RWPE2 (cell line): Measurements from ENCODE around the gene AHSG.

Experiments used
- ATAC-seq: fragments of 200-7000 bp; cut with Tn5 transposase; 3 replicates; pipeline ENCODE4 v1.9.1; 2021; ENCODE audit warnings: low read depth
- DNase-seq: peaks from one replicate; pipeline ENCODE4 v3.0.0-alpha.2; 2020; ENCODE audit warnings: low spot score
- H3K27ac ChIP-seq: fragments of 450-650 bp; 2 replicates; pipeline ENCODE4 v1.5.1; 2017; ENCODE audit warnings: mild to moderate bottlenecking; ENCODE audit not compliant: poor library complexity, severe bottlenecking
- H3K27me3 ChIP-seq: fragments of 250-450 bp; sonication (Bioruptor Pico); 2 replicates; pipeline ENCODE4 v1.5.1; 2021; ENCODE audit warnings: mild to moderate bottlenecking, moderate library complexity; ENCODE audit not compliant: insufficient read depth, poor library complexity, severe bottlenecking
- H3K36me3 ChIP-seq: fragments of 250-450 bp; sonication (Bioruptor Pico); 2 replicates; pipeline ENCODE4 v1.5.1; 2020; ENCODE audit warnings: low read depth, mild to moderate bottlenecking, moderate library complexity
- H3K4me1 ChIP-seq: fragments of 250-450 bp; sonication (Bioruptor Pico); 2 replicates; pipeline ENCODE4 v1.5.1; 2021; ENCODE audit warnings: mild to moderate bottlenecking, moderate library complexity; ENCODE audit not compliant: insufficient read depth, poor library complexity, severe bottlenecking
- H3K4me3 ChIP-seq: fragments of 250-450 bp; sonication (Bioruptor Pico); 2 replicates; pipeline ENCODE4 v1.5.1; 2021; ENCODE audit warnings: mild to moderate bottlenecking, moderate library complexity; ENCODE audit not compliant: severe bottlenecking
- H3K9me3 ChIP-seq: fragments of 250-450 bp; sonication (Bioruptor Pico); 2 replicates; pipeline ENCODE4 v1.5.1; 2021; ENCODE audit warnings: mild to moderate bottlenecking, moderate library complexity; ENCODE audit not compliant: severe bottlenecking
- CTCF ChIP-seq: fragments of 450-650 bp; IDR thresholded peaks from one replicate; pipeline ENCODE4 v1.5.1; 2017; ENCODE audit warnings: mild to moderate bottlenecking, moderate library complexity; ENCODE audit not compliant: poor library complexity, severe bottlenecking

Gene AHSG

GRCh38 chr3:186587183-186587582 is 25.7 kb upstream of the AHSG start:
- H3K27me3 ChIP-seq: no peaks in the 10 kb centered on the region
- H3K9me3 ChIP-seq: no peaks in the 10 kb centered on the region
- H3K4me3 ChIP-seq: no peak overlapping the region
- no peak for DNase-seq
- peaks cover 42% of the 10 kb centered on the region for H3K36me3 ChIP-seq
- ATAC-seq: no peak
- peak overlapping the region; percentile 92 for H3K27ac ChIP-seq
- TF ChIP-seq CTCF: no peak
- peaks cover 22% of the 10 kb centered on the region for H3K4me1 ChIP-seq

GRCh38 chr3:186588632-186589031 is 24.2 kb upstream of the AHSG start:
- Histone ChIP-seq H3K4me3 (no peak overlapping the region), H3K27ac (peak overlapping the region; percentile 92), H3K27me3 (no peaks in the 10 kb centered on the region), H3K4me1 (peaks cover 22% of the 10 kb centered on the region), H3K9me3 (no peaks in the 10 kb centered on the region), H3K36me3 (peaks cover 27% of the 10 kb centered on the region)
- ATAC-seq (peak; percentile 88), DNase-seq (no peak)
- no peak for TF ChIP-seq CTCF

- no peaks in the 10 kb centered on the region for H3K27me3 ChIP-seq
- DNase-seq (no peak), ATAC-seq (no peak)
- H3K4me3 ChIP-seq: no peak overlapping the region
- peaks cover 22% of the 10 kb centered on the region for H3K4me1 ChIP-seq
- peaks cover 22% of the 10 kb centered on the region for H3K36me3 ChIP-seq
- TF ChIP-seq CTCF: peak; percentile 32
- H3K9me3 ChIP-seq: no peaks in the 10 kb centered on the region
- peak overlapping the region; percentile 92 for H3K27ac ChIP-seq
Observed at GRCh38 chr3:186589121-186589520, 23.7 kb upstream of the AHSG start.

- Histone ChIP-seq H3K27ac (peak overlapping the region; percentile 92), H3K4me1 (peaks cover 22% of the 10 kb centered on the region), H3K9me3 (no peaks in the 10 kb centered on the region), H3K27me3 (no peaks in the 10 kb centered on the region), H3K4me3 (no peak overlapping the region), H3K36me3 (peaks cover 14% of the 10 kb centered on the region)
- peak; percentile 73 for DNase-seq
- TF ChIP-seq CTCF: no peak
- peak; percentile 75 for ATAC-seq
Observed at GRCh38 chr3:186589856-186590579, 22.8 kb upstream of the AHSG start.

GRCh38 chr3:186590580-186591295 is 22.1 kb upstream of the AHSG start:
- no peak for TF ChIP-seq CTCF
- DNase-seq (no peak), ATAC-seq (no peak)
- H3K36me3 ChIP-seq: peaks cover 7% of the 10 kb centered on the region
- peak overlapping the region; percentile 92 for H3K27ac ChIP-seq
- no peak overlapping the region for H3K4me3 ChIP-seq
- peaks cover 22% of the 10 kb centered on the region for H3K4me1 ChIP-seq
- H3K27me3 ChIP-seq: no peaks in the 10 kb centered on the region
- no peaks in the 10 kb centered on the region for H3K9me3 ChIP-seq
